Non-pigmented ciliary epithelial cell (primary cell): ENCODE measurements around the gene SLC39A7.
A peak's percentile ranks its signal among the peaks of the same experiment; 100 is the strongest.

Experiments used
- DNase-seq: peaks from one replicate; pipeline ENCODE4 v3.0.0-alpha.2; 2010; ENCODE audit warnings: low read depth

The SLC39A7 gene, protein sequence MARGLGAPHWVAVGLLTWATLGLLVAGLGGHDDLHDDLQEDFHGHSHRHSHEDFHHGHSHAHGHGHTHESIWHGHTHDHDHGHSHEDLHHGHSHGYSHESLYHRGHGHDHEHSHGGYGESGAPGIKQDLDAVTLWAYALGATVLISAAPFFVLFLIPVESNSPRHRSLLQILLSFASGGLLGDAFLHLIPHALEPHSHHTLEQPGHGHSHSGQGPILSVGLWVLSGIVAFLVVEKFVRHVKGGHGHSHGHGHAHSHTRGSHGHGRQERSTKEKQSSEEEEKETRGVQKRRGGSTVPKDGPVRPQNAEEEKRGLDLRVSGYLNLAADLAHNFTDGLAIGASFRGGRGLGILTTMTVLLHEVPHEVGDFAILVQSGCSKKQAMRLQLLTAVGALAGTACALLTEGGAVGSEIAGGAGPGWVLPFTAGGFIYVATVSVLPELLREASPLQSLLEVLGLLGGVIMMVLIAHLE

DNA sequence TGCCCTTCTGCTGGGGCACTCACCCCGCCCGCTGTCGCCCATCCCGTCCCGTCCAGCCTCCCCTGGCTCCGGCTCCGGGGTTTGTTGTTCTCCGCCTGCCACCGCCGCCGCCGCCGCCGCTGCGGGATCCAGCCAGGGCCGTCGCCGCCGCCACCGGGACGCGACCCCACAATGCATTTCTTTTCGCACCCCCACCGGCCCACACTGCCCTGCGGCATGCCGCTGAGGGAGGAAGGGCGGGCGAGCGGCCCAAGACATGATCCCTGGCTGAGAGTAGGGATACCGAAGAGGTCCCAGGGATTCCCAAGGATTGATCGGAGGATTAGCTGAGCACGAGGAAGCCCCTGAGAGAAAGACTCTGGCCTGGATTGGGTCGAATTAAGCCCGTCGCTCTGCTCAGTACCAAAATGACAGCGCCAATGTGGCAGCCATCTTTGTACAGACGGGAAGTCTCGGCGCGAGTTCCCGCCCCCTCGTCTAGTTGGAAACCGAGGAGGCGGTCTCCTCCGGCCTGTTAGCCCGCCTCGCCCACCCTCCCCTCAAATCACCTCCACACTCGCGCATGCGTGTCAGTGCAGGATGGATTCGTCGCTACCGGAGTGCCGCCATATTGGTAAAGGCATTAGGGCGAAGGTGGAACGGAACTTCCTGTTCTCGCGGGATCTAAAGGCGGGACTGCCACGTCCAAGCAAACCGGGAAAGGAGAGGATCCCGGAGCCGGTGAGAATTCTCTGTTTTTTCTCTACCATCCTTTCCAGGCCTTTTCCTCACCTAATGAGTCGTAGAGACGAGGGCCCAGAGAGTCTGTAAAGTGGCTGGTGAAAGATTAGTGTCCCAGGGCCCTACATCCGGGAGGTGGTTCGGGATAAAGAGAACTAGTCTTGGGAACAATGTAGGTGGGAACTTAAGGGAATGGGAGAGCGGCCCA lies at the start of gene SLC39A7, which contains the start of gene RXRB:
TSS of gene SLC39A7 (plus strand) at position 649 of the 928 bp plus-strand sequence. CDS start 379 bp downstream, outside the sequence.
TSS of gene RXRB (minus strand) at position 447 of the 928 bp plus-strand sequence. CDS start at position 258, 189 bp downstream.
- peak; percentile 98 for DNase-seq

GRCh38 chr6:33151050-33151449 lies 49.6 kb upstream of the SLC39A7 start:
- no peak for DNase-seq

- no peak for DNase-seq
Measured at GRCh38 chr6:33154349-33154748, 46.3 kb upstream of the SLC39A7 start.

- DNase-seq = no peak
Measured at GRCh38 chr6:33156561-33156960, 44.1 kb upstream of the SLC39A7 start.

DNA sequence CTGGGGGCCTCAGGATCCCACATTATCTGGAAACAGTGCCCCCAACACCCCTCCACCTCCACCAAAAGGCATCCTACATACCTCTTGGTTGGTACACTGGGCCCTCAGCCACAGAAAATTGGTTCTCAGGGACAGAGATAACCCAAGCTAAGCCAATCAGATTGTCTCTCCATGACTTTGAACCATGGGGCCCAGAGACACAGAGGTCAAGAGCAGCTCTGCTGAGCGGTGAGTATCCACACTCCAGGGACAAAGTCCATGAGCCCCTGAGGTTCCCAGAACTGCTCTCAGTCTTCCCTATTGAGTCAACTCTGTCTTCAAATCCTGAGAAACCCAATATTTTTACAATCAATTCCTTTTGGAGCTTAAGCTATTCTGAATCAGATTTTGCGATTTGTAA lies 43.7 kb upstream of the SLC39A7 start:
- no peak for DNase-seq

- DNase-seq = no peak
Measured at GRCh38 chr6:33160096-33160495, 40.6 kb upstream of the SLC39A7 start.

DNA sequence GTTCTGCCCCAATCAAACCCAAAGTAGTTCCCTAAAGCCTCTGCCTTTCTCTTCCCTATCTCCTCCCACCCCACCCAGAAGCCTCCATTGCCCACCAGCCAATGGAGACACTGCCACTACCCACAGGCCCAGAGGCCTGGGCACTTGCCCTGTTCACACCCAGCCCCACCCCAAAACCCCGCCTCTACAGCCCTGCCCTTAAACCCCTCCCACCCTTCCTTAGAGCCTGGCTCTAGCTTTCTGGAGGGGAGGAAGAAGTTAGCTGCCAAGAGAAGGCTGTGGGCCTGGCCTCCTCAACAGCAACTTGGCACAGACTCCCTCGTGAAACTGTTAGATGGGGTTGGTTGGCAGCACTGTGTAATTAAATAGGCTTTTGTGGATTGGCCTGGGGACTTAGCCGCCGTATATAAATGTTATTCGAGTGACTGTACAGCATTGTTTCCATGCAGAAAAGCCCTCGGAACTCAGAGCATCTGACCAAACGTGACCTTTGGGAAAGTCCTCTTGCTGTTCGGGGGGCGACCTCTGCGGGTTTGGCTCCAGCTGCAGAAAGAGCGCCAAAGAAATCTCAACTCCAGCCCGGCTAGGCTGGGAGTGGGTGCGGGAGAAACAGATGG lies 39.8 kb upstream of the SLC39A7 start:
- DNase-seq = no peak

- no peak for DNase-seq
Measured at GRCh38 chr6:33161354-33162331, 39.0 kb upstream of the SLC39A7 start.

GRCh38 chr6:33163540-33163939 lies 37.1 kb upstream of the SLC39A7 start:
- DNase-seq = no peak

- DNase-seq = no peak
Measured at GRCh38 chr6:33164176-33164575, 36.5 kb upstream of the SLC39A7 start.

DNA sequence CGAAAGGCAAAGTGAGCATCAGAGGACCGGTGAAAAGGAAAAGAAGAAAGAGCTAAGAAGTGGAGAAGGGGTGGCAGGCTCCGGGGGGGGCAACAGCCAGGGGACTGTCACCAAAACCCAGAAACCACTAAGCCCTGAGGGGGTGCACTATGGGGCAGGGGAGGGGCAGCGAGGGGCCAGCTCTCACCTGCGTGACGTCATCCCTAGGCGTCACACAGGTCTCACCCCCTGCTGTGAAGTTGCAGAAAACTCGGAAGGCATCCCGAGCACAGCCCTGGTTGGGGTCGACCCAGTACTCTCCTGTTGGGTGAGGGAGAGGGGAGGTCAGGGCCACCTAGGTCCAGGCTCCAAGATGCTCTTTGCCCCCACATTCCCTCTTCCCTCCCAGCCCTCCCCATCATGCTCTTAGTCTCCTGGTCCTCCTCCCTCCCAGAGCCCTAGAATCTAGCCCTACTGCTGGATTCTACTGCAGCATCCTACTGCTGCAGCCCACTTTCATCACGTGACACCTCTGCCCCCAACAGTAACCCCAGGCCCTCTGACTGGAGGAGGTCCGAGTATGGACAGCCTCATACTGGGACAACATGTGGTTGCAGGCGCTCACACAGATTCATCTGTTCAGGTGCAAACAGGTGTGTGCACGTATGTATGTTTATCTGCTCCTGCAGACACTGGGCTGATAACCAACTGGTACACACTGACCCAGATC lies 35.8 kb upstream of the SLC39A7 start:
- DNase-seq = no peak

- no peak for DNase-seq
Measured at GRCh38 chr6:33165581-33166258, 34.9 kb upstream of the SLC39A7 start.

- no peak for DNase-seq
Measured at GRCh38 chr6:33166363-33166762, 34.3 kb upstream of the SLC39A7 start.

DNA sequence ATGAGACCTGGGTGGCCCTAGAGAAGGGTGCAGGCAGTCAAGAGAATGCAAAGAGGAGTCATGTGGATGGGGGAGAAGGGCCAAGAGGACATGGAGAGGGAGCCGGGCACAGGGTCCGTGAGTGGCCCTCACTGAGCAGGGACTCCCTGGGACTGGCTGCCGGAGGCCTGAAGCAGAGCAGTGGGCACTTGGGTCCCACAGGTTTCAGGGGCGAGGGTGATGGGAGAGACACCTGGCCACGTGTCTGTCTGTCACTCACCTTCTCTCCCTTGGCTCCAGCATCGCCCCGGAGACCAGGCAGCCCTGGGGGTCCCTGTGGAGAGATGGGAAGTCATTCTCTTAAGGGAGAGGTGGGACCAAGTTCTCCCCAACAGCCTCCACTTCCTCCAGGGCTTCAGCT lies 33.9 kb upstream of the SLC39A7 start:
- DNase-seq = no peak

GRCh38 chr6:33167374-33168283 lies 33.0 kb upstream of the SLC39A7 start:
- DNase-seq = no peak

GRCh38 chr6:33168284-33168601 lies 32.4 kb upstream of the SLC39A7 start:
- DNase-seq = no peak

GRCh38 chr6:33168639-33169038 lies 32.0 kb upstream of the SLC39A7 start:
- no peak for DNase-seq

DNA sequence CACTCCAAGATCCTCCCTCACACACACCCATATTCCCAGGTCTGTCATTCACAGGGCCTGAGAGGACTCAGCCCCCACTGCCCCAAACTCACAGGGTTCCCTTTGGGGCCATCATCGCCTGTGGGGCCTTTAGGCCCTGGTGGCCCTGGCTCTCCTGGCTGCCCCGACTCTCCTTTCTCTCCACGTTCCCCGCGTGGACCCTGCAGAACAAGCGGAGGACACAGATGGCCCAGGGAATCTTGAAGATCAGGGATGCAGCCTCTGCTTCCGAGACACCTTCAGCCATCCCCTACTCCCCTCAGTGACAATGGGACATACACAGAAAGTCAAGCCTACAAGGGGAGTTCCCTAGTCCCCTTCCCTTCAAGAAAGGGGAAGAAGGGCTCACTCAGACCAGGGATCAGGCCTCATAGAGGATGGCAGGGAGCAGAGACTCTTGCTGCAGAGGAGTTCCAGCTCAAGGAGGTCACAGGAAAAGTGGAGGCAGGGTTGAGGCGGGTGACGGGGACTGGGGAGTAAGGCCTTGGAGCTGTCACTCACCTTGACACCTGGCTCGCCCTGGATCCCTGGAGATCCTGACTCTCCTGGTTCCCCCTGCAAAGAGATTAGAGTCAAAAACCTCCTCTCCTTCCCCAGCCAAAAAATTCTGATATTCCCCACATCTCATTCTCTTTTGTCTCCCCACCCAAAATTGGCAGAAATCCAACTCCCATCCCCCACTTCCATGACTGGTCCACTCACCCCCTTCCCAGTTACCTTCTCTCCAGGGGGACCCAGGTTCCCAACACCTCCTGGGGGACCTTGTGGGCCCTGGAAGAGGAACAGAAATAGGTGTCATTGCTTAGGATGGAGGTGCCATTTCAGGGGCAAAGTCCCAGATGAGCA lies 31.1 kb upstream of the SLC39A7 start:
- DNase-seq = no peak
